Tibial artery (tissue), 4 donors: ENCODE measurements around the gene PEMT.
"Not testable (repeated sequence)": the region's sequence is repeated elsewhere in the genome, so short reads cannot be mapped to it uniquely, and the experiment has no call there.

ENCODE experiments used
- DNase-seq, 2 donors: peaks; one replicate each; pipeline ENCODE4 v3.0.0-alpha.2; 2019
- H3K27ac ChIP-seq, 2 donors: fragments of 200-600 bp; sonication (generic) in 1 of 2; 1 replicate in 1 of 2; 2 replicates in 1 of 2; pipeline ENCODE4 v1.5.1; 2018 to 2019; ENCODE audit warnings: mild to moderate bottlenecking in 1 of 2
- H3K27me3 ChIP-seq, 2 donors: fragments of 200-600 bp; sonication (generic) in 1 of 2; one replicate each; pipeline versions ENCODE4 v1.5.1 to v1.6.0; 2016 to 2019
- H3K36me3 ChIP-seq, 3 donors: fragments of 200-600 bp; sonication (generic) in 2 of 3; one replicate each; pipeline ENCODE4 v1.5.1; 2016 to 2019; ENCODE audit warnings: mild to moderate bottlenecking in 2 of 3
- H3K4me1 ChIP-seq, 4 donors: fragments of 200-600 bp; sonication (generic) in 2 of 4; 1 replicate in 3 of 4; 2 replicates in 1 of 4; pipeline ENCODE4 v1.5.1; 2016 to 2019
- H3K4me3 ChIP-seq, 2 donors: fragments of 200-600 bp; sonication (generic) in 1 of 2; 1 replicate in 1 of 2; 2 replicates in 1 of 2; pipeline ENCODE4 v1.5.1; 2018 to 2019; ENCODE audit warnings: mild to moderate bottlenecking in 2 of 2
- H3K9me3 ChIP-seq, 3 donors: fragments of 200-600 bp; sonication (generic) in 1 of 3; one replicate each; pipeline ENCODE4 v1.5.1; 2016 to 2019
- intact Hi-C: fragments of 100-400 bp; cut with DNase I; formaldehyde crosslinking; loops from one replicate; pipeline ENCODE4 v1.15.0; 2023; ENCODE audit warnings: low total_unique reads
- TF ChIP-seq, protein P1 (sequence below), 2 experiments: fragments of 200-600 bp in 1 of 2; fragments of 450-650 bp in 1 of 2; IDR thresholded peaks; one replicate each; pipeline ENCODE4 v1.5.1; 2017 to 2019; ENCODE audit warnings: antibody characterized with exemption in 2 of 2, mild to moderate bottlenecking in 1 of 2, moderate library complexity in 1 of 2

Gene PEMT

DNA sequence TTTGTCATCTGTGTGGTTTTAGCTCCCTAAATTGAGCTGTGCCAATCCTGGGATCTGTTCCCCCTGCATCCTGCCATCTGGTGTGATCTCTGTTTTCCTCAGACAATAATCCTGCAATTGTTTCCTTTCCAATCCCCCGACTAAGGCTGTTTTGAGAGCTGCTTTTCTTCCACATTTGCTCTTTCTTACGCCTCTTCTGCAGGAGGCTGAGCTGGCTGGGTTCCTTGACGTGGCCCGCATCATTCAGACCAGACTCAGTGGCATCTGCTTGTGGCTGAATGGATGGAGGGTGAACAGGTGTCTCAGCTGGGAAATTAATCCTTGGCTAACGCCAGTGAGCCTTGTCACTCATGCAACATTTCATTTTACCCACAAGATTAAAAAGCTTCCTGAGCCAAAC, 124.5 kb downstream of the PEMT start:
- H3K27ac ChIP-seq: no peak overlapping the region
- no peaks in the 10 kb centered on the region for H3K9me3 ChIP-seq
- H3K4me1 ChIP-seq: no peaks in the 10 kb centered on the region
- intact Hi-C loops: no loop called here
- no peak overlapping the region for H3K4me3 ChIP-seq
- TF ChIP-seq, protein P1, sequence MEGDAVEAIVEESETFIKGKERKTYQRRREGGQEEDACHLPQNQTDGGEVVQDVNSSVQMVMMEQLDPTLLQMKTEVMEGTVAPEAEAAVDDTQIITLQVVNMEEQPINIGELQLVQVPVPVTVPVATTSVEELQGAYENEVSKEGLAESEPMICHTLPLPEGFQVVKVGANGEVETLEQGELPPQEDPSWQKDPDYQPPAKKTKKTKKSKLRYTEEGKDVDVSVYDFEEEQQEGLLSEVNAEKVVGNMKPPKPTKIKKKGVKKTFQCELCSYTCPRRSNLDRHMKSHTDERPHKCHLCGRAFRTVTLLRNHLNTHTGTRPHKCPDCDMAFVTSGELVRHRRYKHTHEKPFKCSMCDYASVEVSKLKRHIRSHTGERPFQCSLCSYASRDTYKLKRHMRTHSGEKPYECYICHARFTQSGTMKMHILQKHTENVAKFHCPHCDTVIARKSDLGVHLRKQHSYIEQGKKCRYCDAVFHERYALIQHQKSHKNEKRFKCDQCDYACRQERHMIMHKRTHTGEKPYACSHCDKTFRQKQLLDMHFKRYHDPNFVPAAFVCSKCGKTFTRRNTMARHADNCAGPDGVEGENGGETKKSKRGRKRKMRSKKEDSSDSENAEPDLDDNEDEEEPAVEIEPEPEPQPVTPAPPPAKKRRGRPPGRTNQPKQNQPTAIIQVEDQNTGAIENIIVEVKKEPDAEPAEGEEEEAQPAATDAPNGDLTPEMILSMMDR (IDR thresholded peaks at IDR 0.05): no peak
- H3K27me3 ChIP-seq: peaks cover 0 to 69% of the 10 kb centered on the region in 2 donors
- H3K36me3 ChIP-seq: no peaks in the 10 kb centered on the region
- DNase-seq: no peak

DNA sequence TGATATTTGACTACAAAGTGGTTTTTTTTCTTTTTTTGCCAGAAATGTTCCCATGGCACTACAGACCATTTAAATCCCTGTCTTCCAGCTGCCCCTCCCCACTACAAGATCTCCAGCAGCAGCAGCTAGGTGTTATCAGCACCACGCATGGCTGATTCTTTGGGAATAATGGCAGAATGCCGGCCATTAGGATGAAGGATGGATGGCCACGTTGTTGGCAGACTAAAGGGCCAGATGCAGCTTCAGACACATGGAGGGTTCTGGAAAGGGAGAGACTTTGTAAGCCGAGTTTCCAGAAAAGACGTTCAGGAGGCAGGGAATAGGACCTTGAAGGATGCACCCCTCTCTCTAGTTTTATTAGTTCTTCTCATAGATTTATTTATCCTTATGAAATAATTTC, 125.0 kb downstream of the PEMT start:
- no peaks in the 10 kb centered on the region for H3K9me3 ChIP-seq
- H3K4me1 ChIP-seq: no peaks in the 10 kb centered on the region
- no peaks in the 10 kb centered on the region for H3K36me3 ChIP-seq
- H3K4me3 ChIP-seq: no peak overlapping the region
- TF ChIP-seq, protein P1 (IDR thresholded peaks at IDR 0.05): no peak
- peaks cover 0 to 73% of the 10 kb centered on the region in 2 donors for H3K27me3 ChIP-seq
- no peak for DNase-seq
- H3K27ac ChIP-seq: no peak overlapping the region
- intact Hi-C loops: no loop called here

DNA sequence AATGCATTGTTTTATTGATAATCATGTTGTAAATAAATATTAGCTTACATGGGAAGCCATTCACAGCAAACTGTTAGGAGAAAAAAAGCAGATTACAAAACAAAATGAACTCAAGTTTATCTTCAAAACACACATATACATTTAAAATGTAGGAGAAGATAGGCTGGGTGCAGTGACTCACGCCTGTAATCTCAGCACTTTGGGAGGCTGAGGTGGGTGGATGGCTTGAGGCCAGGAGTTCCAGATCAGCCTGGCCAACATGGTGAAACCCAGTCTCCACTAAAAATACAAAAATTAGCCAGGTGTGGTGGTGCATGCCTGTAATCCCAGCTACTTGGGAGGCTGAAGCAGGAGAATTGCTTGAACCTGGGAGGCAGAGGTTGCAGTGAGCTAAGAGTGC, 125.6 kb downstream of the PEMT start:
- intact Hi-C loops, H3K4me3 ChIP-seq, H3K9me3 ChIP-seq, DNase-seq, H3K4me1 ChIP-seq, H3K36me3 ChIP-seq, H3K27ac ChIP-seq: not testable (repeated sequence)
- H3K27me3 ChIP-seq: peaks cover 0 to 68% of the 10 kb centered on the region in 2 donors

DNA sequence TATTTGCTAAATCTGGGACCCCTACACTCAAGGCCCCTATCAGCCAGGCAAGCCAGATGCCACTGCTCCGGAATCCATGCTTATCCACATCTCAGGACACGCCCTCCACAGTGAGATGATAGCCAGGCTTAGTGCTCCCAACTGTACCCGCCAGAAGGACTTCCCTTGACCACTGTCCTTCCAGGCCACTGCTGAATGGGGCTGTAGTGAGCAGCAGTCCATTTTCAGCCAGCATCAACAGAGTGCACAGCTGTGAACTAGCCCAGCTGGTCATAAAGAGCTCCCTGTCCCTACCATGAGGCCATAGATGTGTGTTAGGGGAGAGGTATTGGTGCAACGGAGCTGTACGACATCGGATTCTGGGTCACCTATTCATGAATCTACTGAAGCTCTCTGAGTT, 127.7 kb downstream of the PEMT start:
- DNase-seq: no peak
- H3K27me3 ChIP-seq: peaks cover 0 to 49% of the 10 kb centered on the region in 2 donors
- H3K27ac ChIP-seq: no peak overlapping the region
- TF ChIP-seq, protein P1 (IDR thresholded peaks at IDR 0.05): no peak
- no peak overlapping the region for H3K4me3 ChIP-seq
- no peaks in the 10 kb centered on the region for H3K9me3 ChIP-seq
- no peaks in the 10 kb centered on the region for H3K4me1 ChIP-seq
- intact Hi-C loops: no loop called here
- no peaks in the 10 kb centered on the region for H3K36me3 ChIP-seq

DNA sequence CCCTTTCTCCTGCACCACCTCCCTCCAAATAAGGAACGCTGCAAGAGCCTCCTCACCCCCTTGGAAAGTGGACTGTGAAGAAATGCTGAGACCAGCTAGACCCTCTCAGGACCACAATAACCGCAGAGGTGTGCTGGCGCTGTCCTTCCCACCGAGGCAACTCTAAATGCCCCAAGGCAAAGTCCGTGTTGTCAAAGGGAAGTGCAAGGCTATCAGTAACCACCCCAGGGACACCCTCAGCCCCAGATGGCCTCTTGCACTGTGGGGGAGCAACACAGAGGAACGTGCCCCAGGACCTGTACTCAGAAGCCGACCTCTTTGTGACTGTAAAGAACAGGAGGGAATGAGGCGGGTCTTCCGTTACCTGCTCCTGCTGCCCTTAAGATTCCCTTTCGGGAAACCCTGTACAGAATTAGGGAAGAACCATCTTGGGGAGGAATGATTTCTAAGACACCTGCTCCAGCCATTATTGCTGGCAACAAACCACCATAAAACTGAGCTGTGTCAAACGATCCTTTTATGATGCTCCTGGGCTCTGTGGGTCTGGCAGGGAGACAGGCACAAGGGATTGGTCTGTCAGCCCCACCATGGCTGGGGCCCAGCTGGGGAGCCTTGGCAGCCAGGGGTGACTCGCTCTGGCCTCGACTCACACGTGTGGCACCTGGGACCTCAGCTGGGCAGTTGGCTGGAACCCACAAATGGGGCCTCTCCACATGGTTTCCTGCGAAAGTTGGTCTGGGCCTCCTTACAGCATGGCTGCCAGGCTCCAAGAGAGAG, 129.3 kb downstream of the PEMT start:
- Histone ChIP-seq H3K9me3 (no peaks in the 10 kb centered on the region), H3K4me1 (no peaks in the 10 kb centered on the region), H3K27ac (no peak overlapping the region), H3K4me3 (no peak overlapping the region), H3K36me3 (no peaks in the 10 kb centered on the region), H3K27me3 (peaks cover 0 to 39% of the 10 kb centered on the region in 2 donors)
- intact Hi-C loops: no loop called here
- TF ChIP-seq, protein P1 (IDR thresholded peaks at IDR 0.05): no peak
- no peak for DNase-seq

DNA sequence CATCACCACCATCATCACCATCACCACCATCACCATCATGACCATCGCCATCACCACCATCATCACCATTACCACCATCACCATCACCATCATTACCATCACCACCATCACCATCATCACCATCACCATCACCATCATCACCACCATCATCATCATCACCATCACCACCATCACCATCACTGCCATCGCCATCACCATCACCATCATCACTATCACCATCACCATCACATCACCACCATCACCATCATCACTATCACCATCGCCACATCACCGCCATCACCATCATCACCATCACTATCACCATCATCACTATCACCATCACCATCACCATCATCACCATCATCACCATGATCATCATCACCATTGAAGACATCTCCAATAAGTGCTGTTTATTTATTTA, 131.5 kb downstream of the PEMT start:
- H3K4me3 ChIP-seq: no peak overlapping the region
- H3K4me1 ChIP-seq: no peaks in the 10 kb centered on the region
- no peak overlapping the region for H3K27ac ChIP-seq
- intact Hi-C loops: no loop called here
- no peaks in the 10 kb centered on the region for H3K36me3 ChIP-seq
- H3K9me3 ChIP-seq: no peaks in the 10 kb centered on the region
- no peak for DNase-seq
- peaks cover 0 to 37% of the 10 kb centered on the region in 2 donors for H3K27me3 ChIP-seq
- TF ChIP-seq, protein P1 (IDR thresholded peaks at IDR 0.05): no peak
